ENCODE data around the gene UBQLN4. TPM values are rescaled to one million over a fixed set of nuclear protein-coding genes. Genes with fewer than 3 reads are reported as not detected.
A peak's percentile ranks its signal among the peaks of the same experiment; 100 is the strongest.
"Not testable (repeated sequence)": the region's sequence is repeated elsewhere in the genome, so short reads cannot be mapped to it uniquely, and the experiment has no call there.

The UBQLN4 gene
- polyA plus RNA-seq, 4 donors = 38.3 to 61.2 (median 51.5) TPM

GRCh38 chr1:156062189-156062588, 8.6 kb upstream of the UBQLN4 start:
- DNase-seq (ENCODE audit: low read depth in 4 of 4, low spot score in 3 of 4) = no peak

GRCh38 chr1:156060937-156061636, 7.5 kb upstream of the UBQLN4 start, which contains the start of gene RAB25:
Gene RAB25 (plus strand): TSS chr1:156061160. CDS start chr1:156061401, 241 bp downstream.
- no peak for DNase-seq (ENCODE audit: low read depth in 4 of 4, low spot score in 3 of 4)

- no peak for DNase-seq (ENCODE audit: low read depth in 4 of 4, low spot score in 3 of 4)
Observed at GRCh38 chr1:156056326-156056849, 2.8 kb upstream of the UBQLN4 start.

GRCh38 chr1:156055281-156056048, 1.9 kb upstream of the UBQLN4 start:
- DNase-seq (ENCODE audit: low read depth in 4 of 4, low spot score in 3 of 4) = no peak

GRCh38 chr1:156054500-156055280, 1.1 kb upstream of the UBQLN4 start, which contains the start of gene LAMTOR2:
Gene LAMTOR2 (plus strand): TSS chr1:156054782. CDS start chr1:156054890, 108 bp downstream.
- DNase-seq (ENCODE audit: low read depth in 4 of 4, low spot score in 3 of 4) = peak; percentile 96 to 98 (median 98)

- peak in 2 of 4 donors; percentile 27 to 55 for DNase-seq (ENCODE audit: low read depth in 4 of 4, low spot score in 3 of 4)
Observed at GRCh38 chr1:156052862-156053767, 483 bp downstream of the UBQLN4 start.

- no peak for DNase-seq (ENCODE audit: low read depth in 4 of 4, low spot score in 3 of 4)
Observed at GRCh38 chr1:156051011-156051725, 2.4 kb downstream of the UBQLN4 start.

GRCh38 chr1:156050376-156050775, 3.2 kb downstream of the UBQLN4 start:
- no peak for DNase-seq (ENCODE audit: low read depth in 4 of 4, low spot score in 3 of 4)

- DNase-seq (ENCODE audit: low read depth in 4 of 4, low spot score in 3 of 4) = no peak
Observed at GRCh38 chr1:156048663-156049258, 4.8 kb downstream of the UBQLN4 start.

- no peak for DNase-seq (ENCODE audit: low read depth in 4 of 4, low spot score in 3 of 4)
Observed at GRCh38 chr1:156045076-156045475, 8.5 kb downstream of the UBQLN4 start.

GRCh38 chr1:156042828-156043227, 10.8 kb downstream of the UBQLN4 start:
- DNase-seq (ENCODE audit: low read depth in 4 of 4, low spot score in 3 of 4) = no peak

GRCh38 chr1:156034991-156035390, 18.6 kb downstream of the UBQLN4 start:
- DNase-seq (ENCODE audit: low read depth in 4 of 4, low spot score in 3 of 4) = not testable (repeated sequence)

- DNase-seq (ENCODE audit: low read depth in 4 of 4, low spot score in 3 of 4) = no peak
Observed at GRCh38 chr1:156033011-156033410, 20.6 kb downstream of the UBQLN4 start.

- no peak for DNase-seq (ENCODE audit: low read depth in 4 of 4, low spot score in 3 of 4)
Observed at GRCh38 chr1:156026588-156026987, 27.0 kb downstream of the UBQLN4 start.

GRCh38 chr1:156025876-156026275, 27.7 kb downstream of the UBQLN4 start:
- DNase-seq (ENCODE audit: low read depth in 4 of 4, low spot score in 3 of 4) = no peak

GRCh38 chr1:156024801-156025200, 28.8 kb downstream of the UBQLN4 start:
- no peak for DNase-seq (ENCODE audit: low read depth in 4 of 4, low spot score in 3 of 4)

- DNase-seq (ENCODE audit: low read depth in 4 of 4, low spot score in 3 of 4) = no peak
Observed at GRCh38 chr1:156021954-156022353, 31.6 kb downstream of the UBQLN4 start.

- no peak for DNase-seq (ENCODE audit: low read depth in 4 of 4, low spot score in 3 of 4)
Observed at GRCh38 chr1:156021093-156021428, 32.5 kb downstream of the UBQLN4 start.
